ACHN (cell line): ENCODE data around the gene NOX3.
"Not testable (repeated sequence)": the region's sequence is repeated elsewhere in the genome, so short reads cannot be mapped to it uniquely, and the experiment has no call there.

ENCODE experiments used
- DNase-seq: peaks from one replicate; pipeline ENCODE4 v3.0.0-alpha.2; 2015
- in situ Hi-C: cut with HindIII; loops from 2 replicates; pipeline ENCODE4 v1.10.0; 2017; ENCODE audit warnings: low sequenced_read_pairs, low pct_ligation_motif_present, low pct_unique_long_range_greater_than_20kb

NOX3 gene

GRCh38 chr6:155473741-155474140, 18.1 kb upstream of the NOX3 start:
- DNase-seq: no peak
- in situ Hi-C loops: no loop called here

- DNase-seq: no peak
- in situ Hi-C loops: no loop called here
These were observed 17.2 kb upstream of the NOX3 start for GRCh38 chr6:155472886-155473285.

- in situ Hi-C loops, DNase-seq: not testable (repeated sequence)
These were observed 15.5 kb upstream of the NOX3 start for GRCh38 chr6:155470979-155471616.

- in situ Hi-C loops, DNase-seq: not testable (repeated sequence)
These were observed 12.9 kb upstream of the NOX3 start for GRCh38 chr6:155468543-155468942.

- in situ Hi-C loops: no loop called here
- DNase-seq: no peak
These were observed 10.9 kb upstream of the NOX3 start for GRCh38 chr6:155466539-155466938.

GRCh38 chr6:155461556-155461955, 5.9 kb upstream of the NOX3 start:
- in situ Hi-C loops: no loop called here
- no peak for DNase-seq

- in situ Hi-C loops: no loop called here
- no peak for DNase-seq
These were observed 1.2 kb downstream of the NOX3 start for GRCh38 chr6:155454471-155454870.

GRCh38 chr6:155454008-155454407, 1.6 kb downstream of the NOX3 start:
- in situ Hi-C loops: no loop called here
- DNase-seq: no peak

GRCh38 chr6:155452576-155452975, 3.1 kb downstream of the NOX3 start:
- DNase-seq: no peak
- in situ Hi-C loops: no loop called here

- in situ Hi-C loops, DNase-seq: not testable (repeated sequence)
These were observed 4.1 kb downstream of the NOX3 start for GRCh38 chr6:155451530-155451929.

GRCh38 chr6:155450240-155450581, 5.4 kb downstream of the NOX3 start:
- in situ Hi-C loops: no loop called here
- no peak for DNase-seq

- in situ Hi-C loops: no loop called here
- DNase-seq: no peak
These were observed 6.0 kb downstream of the NOX3 start for GRCh38 chr6:155449450-155450239.

GRCh38 chr6:155448668-155449449, 6.8 kb downstream of the NOX3 start:
- no peak for DNase-seq
- in situ Hi-C loops: no loop called here

GRCh38 chr6:155447949-155448348, 7.7 kb downstream of the NOX3 start:
- in situ Hi-C loops: no loop called here
- DNase-seq: no peak

- in situ Hi-C loops: no loop called here
- no peak for DNase-seq
These were observed 10.4 kb downstream of the NOX3 start for GRCh38 chr6:155444952-155445903.

- in situ Hi-C loops: no loop called here
- no peak for DNase-seq
These were observed 11.3 kb downstream of the NOX3 start for GRCh38 chr6:155444120-155444917.

GRCh38 chr6:155443168-155443567, 12.5 kb downstream of the NOX3 start:
- no peak for DNase-seq
- in situ Hi-C loops: no loop called here

- no peak for DNase-seq
- in situ Hi-C loops: no loop called here
These were observed 13.1 kb downstream of the NOX3 start for GRCh38 chr6:155442562-155442961.
